OCI-LY7 (cell line): ENCODE data around the gene SOX5. TPM values are rescaled to one million over a fixed set of nuclear protein-coding genes. Genes with fewer than 3 reads are reported as not detected.

Experiments
- BruUV-seq: library from RNA; stranded (reverse); fragments of 400-500 nt; replicated peaks from 2 replicates; lab custom pipeline; 2021; lab: Mats Ljungman, UMichigan
- CTCF ChIA-PET: fragments of 300-600 bp; sonication (Branson Sonifier 250); formaldehyde crosslinking; loops from one replicate; lab custom pipeline; 2022; ENCODE audit warnings: antibody characterized with exemption; ENCODE audit not compliant: unreplicated experiment; lab: Charles Lee
- POLR2A ChIA-PET: fragments of 300-600 bp; sonication (Branson Sonifier 250); formaldehyde crosslinking; loops from one replicate; lab custom pipeline; 2022; ENCODE audit warnings: antibody characterized with exemption; lab: Charles Lee
- DNase-seq: peaks from one replicate; pipeline ENCODE4 v3.0.0-alpha.2; 2015; ENCODE audit warnings: low spot score
- H2AFZ ChIP-seq: fragments of 200-600 bp; sonication (generic), shearing (Covaris generic); 2 replicates; pipeline ENCODE4 v1.6.1; 2014; ENCODE audit warnings: mild to moderate bottlenecking, antibody characterized with exemption, low read length, moderate library complexity
- H3K27ac ChIP-seq: fragments of 200-600 bp; sonication (generic); 2 replicates; pipeline ENCODE4 v1.5.1; 2014; ENCODE audit warnings: mixed run types, low read depth, mild to moderate bottlenecking, moderate library complexity, low read length, inconsistent platforms; ENCODE audit not compliant: poor library complexity, severe bottlenecking
- H3K36me3 ChIP-seq: fragments of 200-600 bp; sonication (generic); 2 replicates; pipeline ENCODE4 v1.6.1; 2014; ENCODE audit warnings: mild to moderate bottlenecking, antibody characterized with exemption, low read length, moderate library complexity, mixed read lengths; ENCODE audit not compliant: insufficient read depth
- H3K4me1 ChIP-seq: fragments of 200-600 bp; sonication (generic); 2 replicates; pipeline ENCODE4 v1.5.1; 2014; ENCODE audit warnings: mild to moderate bottlenecking, low read length; ENCODE audit not compliant: insufficient read depth, poor library complexity, severe bottlenecking
- H3K4me2 ChIP-seq: fragments of 200-600 bp; sonication (generic); 2 replicates; pipeline ENCODE4 v1.6.1; 2014; ENCODE audit warnings: mild to moderate bottlenecking, low read length
- H3K4me3 ChIP-seq: fragments of 200-600 bp; sonication (generic); 2 replicates; pipeline ENCODE4 v1.5.1; 2014; ENCODE audit warnings: mild to moderate bottlenecking, low read depth, low read length; ENCODE audit not compliant: poor library complexity, severe bottlenecking
- H3K79me2 ChIP-seq: fragments of 200-600 bp; sonication (generic); 2 replicates; pipeline ENCODE4 v1.6.1; 2016; ENCODE audit warnings: low read depth, mild to moderate bottlenecking, low read length, moderate library complexity, mixed read lengths; ENCODE audit not compliant: insufficient read depth
- H3K9me2 ChIP-seq: fragments of 200-600 bp; sonication (generic); 2 replicates; pipeline ENCODE4 v1.6.1; 2016; ENCODE audit warnings: mild to moderate bottlenecking, low read length, mixed read lengths; ENCODE audit not compliant: insufficient read depth
- H3K9me3 ChIP-seq: fragments of 200-600 bp; sonication (generic); 2 replicates; pipeline ENCODE4 v1.6.1; 2014; ENCODE audit warnings: mild to moderate bottlenecking, mixed run types, low read length, mixed read lengths
- H4K20me1 ChIP-seq: fragments of 200-600 bp; sonication (generic); 2 replicates; pipeline ENCODE4 v1.6.1; 2014; ENCODE audit warnings: mild to moderate bottlenecking, antibody characterized with exemption, low read length, moderate library complexity, mixed read lengths; ENCODE audit not compliant: insufficient read depth
- CTCF ChIP-seq: fragments of 200-600 bp; sonication (generic); conservative IDR thresholded peaks from 2 replicates; pipeline ENCODE4 v1.5.1; 2014; ENCODE audit warnings: mild to moderate bottlenecking, antibody characterized with exemption, low read length, moderate library complexity, mixed read lengths
- EZH2phosphoT487 ChIP-seq: fragments of 200-600 bp; sonication (generic); IDR thresholded peaks from 2 replicates; pipeline ENCODE4 v1.6.1; 2018; ENCODE audit warnings: low read depth, borderline replicate concordance, mild to moderate bottlenecking, mixed run types, antibody characterized with exemption, low read length, moderate library complexity, mixed read lengths
- intact Hi-C: fragments of 100-400 bp; cut with micrococcal nuclease; formaldehyde crosslinking; loops from one replicate; pipeline ENCODE4 v1.10.0; 2022; ENCODE audit not compliant: unreplicated experiment
- total RNA-seq, 2 experiments: library from RNA; depleted of rRNA in 1 of 2; stranded (reverse); fragments of >200 nt in 1 of 2; shearing (Covaris generic) in 1 of 2; gene quantifications; 2 replicates each; pipeline ENCODE4 v1.2.3, GENCODE V29; 2014 to 2022

The SOX5 gene
- total RNA-seq, 2 experiments from 2014 or later, result 0.16 TPM; not detected in 1

GRCh38 chr12:23552417-23552816, 397.1 kb downstream of the SOX5 start:
- no peak overlapping the region for H3K27ac ChIP-seq
- no peaks in the 10 kb centered on the region for H3K9me3 ChIP-seq
- H4K20me1 ChIP-seq, result no peaks in the 10 kb centered on the region
- H2AFZ ChIP-seq, result no peak overlapping the region
- TF ChIP-seq EZH2phosphoT487 (no peak), CTCF (no peak)
- H3K9me2 ChIP-seq, result no peaks in the 10 kb centered on the region
- H3K4me2 ChIP-seq, result no peak overlapping the region
- no TSS peak for BruUV-seq
- H3K36me3 ChIP-seq, result no peaks in the 10 kb centered on the region
- POLR2A ChIA-PET, result interaction anchor here (1.0 kb wide), 1 partner anchor 16 kb away, joined by 4 read pairs; no protein-coding TSS in a partner anchor
- intact Hi-C loops, result no loop called here
- CTCF ChIA-PET, result no interaction called here
- no peak for DNase-seq
- H3K4me1 ChIP-seq, result no peaks in the 10 kb centered on the region
- H3K4me3 ChIP-seq, result no peak overlapping the region
- no peaks in the 10 kb centered on the region for H3K79me2 ChIP-seq

GRCh38 chr12:23550753-23551152, 398.7 kb downstream of the SOX5 start:
- TF ChIP-seq EZH2phosphoT487 (no peak), CTCF (no peak)
- Histone ChIP-seq H3K4me3 (no peak overlapping the region), H3K79me2 (no peaks in the 10 kb centered on the region), H2AFZ (no peak overlapping the region), H3K4me1 (no peaks in the 10 kb centered on the region), H3K9me2 (no peaks in the 10 kb centered on the region), H3K9me3 (no peaks in the 10 kb centered on the region), H3K4me2 (no peak overlapping the region), H3K36me3 (no peaks in the 10 kb centered on the region), H4K20me1 (no peaks in the 10 kb centered on the region), H3K27ac (no peak overlapping the region)
- intact Hi-C loops, result no loop called here
- BruUV-seq, result no TSS peak
- CTCF ChIA-PET, result no interaction called here
- DNase-seq, result no peak
- POLR2A ChIA-PET, result interaction anchor here (1.0 kb wide), 1 partner anchor 69 kb away, joined by 3 read pairs; no protein-coding TSS in a partner anchor

- H3K4me3 ChIP-seq, result no peak overlapping the region
- no peak for DNase-seq
- no peaks in the 10 kb centered on the region for H3K4me1 ChIP-seq
- no peak overlapping the region for H2AFZ ChIP-seq
- no peaks in the 10 kb centered on the region for H3K36me3 ChIP-seq
- POLR2A ChIA-PET, result no interaction called here
- no peaks in the 10 kb centered on the region for H3K79me2 ChIP-seq
- CTCF ChIA-PET, result no interaction called here
- intact Hi-C loops, result no loop called here
- H3K9me2 ChIP-seq, result no peaks in the 10 kb centered on the region
- no TSS peak for BruUV-seq
- H3K4me2 ChIP-seq, result no peak overlapping the region
- no peak overlapping the region for H3K27ac ChIP-seq
- no peaks in the 10 kb centered on the region for H3K9me3 ChIP-seq
- no peaks in the 10 kb centered on the region for H4K20me1 ChIP-seq
- TF ChIP-seq EZH2phosphoT487 (no peak), CTCF (no peak)
Measured at GRCh38 chr12:23548742-23549141, 400.7 kb downstream of the SOX5 start.
